Measurements from ENCODE around the gene OOSP4A.

Gene OOSP4A

DNA sequence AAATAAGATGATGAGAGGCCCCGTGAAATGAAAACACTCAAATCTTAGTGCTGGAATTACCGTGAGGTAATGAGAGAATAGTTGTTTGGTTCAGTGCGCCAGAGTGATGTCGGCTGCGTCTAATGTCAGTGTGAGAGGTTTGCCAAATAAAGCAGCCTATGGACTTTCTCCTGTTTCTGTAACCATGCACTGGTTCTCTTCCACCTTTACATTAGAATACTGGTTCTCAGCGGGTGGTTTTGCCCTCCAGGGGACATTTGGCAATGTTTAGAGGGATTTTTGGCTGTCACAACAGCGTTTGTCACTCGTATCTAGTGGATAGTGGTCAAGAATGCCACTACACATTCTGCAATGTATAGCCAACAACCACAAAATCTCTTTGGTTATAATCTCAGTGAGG is 54.2 kb downstream of the OOSP4A start (continued):
- TF ChIP-seq ZNF670 (tag by site-specific recombination; IDR thresholded peaks at IDR 0.05; ENCODE audit: low read depth) (no peak), GLI2 (tag by site-specific recombination; IDR thresholded peaks at IDR 0.05; ENCODE audit: borderline replicate concordance, low read depth) (no peak), ZXDB (tag by site-specific recombination; IDR thresholded peaks at IDR 0.05) (no peak)
- TF ChIP-seq, protein P1, sequence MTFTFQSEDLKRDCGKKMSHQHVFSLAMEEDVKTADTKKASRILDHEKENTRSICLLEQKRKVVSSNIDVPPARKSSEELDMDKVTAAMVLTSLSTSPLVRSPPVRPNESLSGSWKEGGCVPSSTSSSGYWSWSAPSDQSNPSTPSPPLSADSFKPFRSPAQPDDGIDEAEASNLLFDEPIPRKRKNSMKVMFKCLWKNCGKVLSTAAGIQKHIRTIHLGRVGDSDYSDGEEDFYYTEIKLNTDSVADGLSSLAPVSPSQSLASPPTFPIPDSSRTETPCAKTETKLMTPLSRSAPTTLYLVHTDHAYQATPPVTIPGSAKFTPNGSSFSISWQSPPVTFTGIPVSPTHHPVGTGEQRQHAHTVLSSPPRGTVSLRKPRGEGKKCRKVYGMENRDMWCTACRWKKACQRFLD (tag by site-specific recombination; IDR thresholded peaks at IDR 0.05) = no peak

All from HEK293 (cell line).